Lower lobe of right lung (tissue), 2 donors: ENCODE data around the gene USP22. TPM values are rescaled to one million over a fixed set of nuclear protein-coding genes. Genes with fewer than 3 reads are reported as not detected.

Source experiments
- ATAC-seq, 2 donors: fragments of 200-7000 bp; cut with Tn5 transposase; one replicate each; pipeline ENCODE4 v1.9.1; 2020 to 2022; ENCODE audit warnings: mild to moderate bottlenecking in 2 of 2, moderate library complexity in 2 of 2
- DNase-seq: peaks from one replicate; pipeline ENCODE4 v3.0.0-alpha.2; 2020
- H3K27ac ChIP-seq: fragments of 200-600 bp; one replicate; pipeline ENCODE4 v1.8.0; 2022
- H3K27me3 ChIP-seq: fragments of 200-600 bp; one replicate; pipeline ENCODE4 v1.8.0; 2022; ENCODE audit warnings: low read depth
- H3K36me3 ChIP-seq: fragments of 200-600 bp; one replicate; pipeline ENCODE4 v1.8.0; 2022; ENCODE audit warnings: mild to moderate bottlenecking
- H3K4me1 ChIP-seq: fragments of 200-600 bp; one replicate; pipeline ENCODE4 v1.8.0; 2022
- H3K4me3 ChIP-seq: fragments of 200-600 bp; one replicate; pipeline ENCODE4 v1.8.0; 2022; ENCODE audit warnings: mild to moderate bottlenecking
- H3K9me3 ChIP-seq: fragments of 200-600 bp; one replicate; pipeline ENCODE4 v1.8.0; 2022
- intact Hi-C: fragments of 100-400 bp; cut with DNase I; formaldehyde crosslinking; loops from one replicate; pipeline ENCODE4 v1.11.0; 2022
- total RNA-seq: library from RNA; stranded (reverse); fragmentation: NEBNext Ultra II Directional; extraction: Animal tissue kit (Norgen Biotek cat#: 25700); gene quantifications from one replicate; pipeline ENCODE4 v1.2.1, GENCODE V29; 2021
- TF ChIP-seq, protein P1 (sequence below): fragments of 200-600 bp; IDR thresholded peaks from one replicate; pipeline ENCODE4 v1.8.0; 2022; ENCODE audit warnings: antibody characterized with exemption, mild to moderate bottlenecking
- donor health status: DM: no; HTN: yes; CAD: no; lungs with severe emphysema.

The USP22 gene
- total RNA-seq, 1 donor from 2014 or later, result 154 TPM

DNA sequence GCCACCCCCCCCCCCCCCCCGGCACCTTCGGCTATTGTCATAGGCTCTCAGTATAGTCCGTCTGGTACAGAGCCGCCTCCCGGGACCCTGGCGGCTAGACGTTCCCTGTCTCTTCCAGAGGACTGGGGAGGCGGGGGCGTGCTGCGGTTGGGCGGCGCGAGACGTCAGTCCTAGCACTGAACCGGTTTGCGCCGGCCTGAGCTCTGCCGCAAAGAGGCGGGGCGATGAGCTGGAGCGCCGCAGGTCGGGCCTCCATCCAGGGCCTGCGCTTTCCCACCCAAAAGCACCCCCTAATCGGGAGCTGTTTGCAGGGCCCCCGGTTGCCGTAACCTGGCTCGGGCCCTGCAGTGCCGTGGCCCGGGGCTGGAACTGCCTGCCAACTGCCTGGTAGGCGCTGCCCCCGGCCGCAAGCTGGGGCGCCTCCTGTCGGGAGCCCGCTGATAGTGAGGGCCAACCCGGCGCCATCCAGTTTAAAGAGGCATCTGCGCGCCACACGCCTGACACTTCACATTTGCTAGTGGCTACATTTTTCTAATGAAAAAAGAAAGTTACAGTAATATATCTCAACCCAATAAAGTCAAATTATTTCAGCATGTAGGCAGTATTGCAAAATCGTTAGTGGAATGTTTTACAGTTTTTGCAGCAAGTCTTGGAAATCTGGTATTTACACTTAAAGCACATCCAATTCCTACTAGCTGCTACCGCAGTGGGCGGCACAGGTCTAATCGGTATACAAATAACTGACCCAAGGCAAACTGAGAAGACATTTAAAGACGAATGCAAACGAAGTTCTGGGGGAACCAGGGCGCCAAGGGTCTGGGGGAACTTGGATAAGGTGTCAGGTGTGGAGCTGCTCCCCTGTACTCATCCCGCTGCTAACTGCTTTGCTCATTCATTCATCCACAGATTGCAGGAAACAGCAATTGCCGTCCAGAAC, 753 bp upstream of the USP22 start:
- peak overlapping the region; percentile 100 for H3K27ac ChIP-seq
- intact Hi-C loops, result no loop called here

DNA sequence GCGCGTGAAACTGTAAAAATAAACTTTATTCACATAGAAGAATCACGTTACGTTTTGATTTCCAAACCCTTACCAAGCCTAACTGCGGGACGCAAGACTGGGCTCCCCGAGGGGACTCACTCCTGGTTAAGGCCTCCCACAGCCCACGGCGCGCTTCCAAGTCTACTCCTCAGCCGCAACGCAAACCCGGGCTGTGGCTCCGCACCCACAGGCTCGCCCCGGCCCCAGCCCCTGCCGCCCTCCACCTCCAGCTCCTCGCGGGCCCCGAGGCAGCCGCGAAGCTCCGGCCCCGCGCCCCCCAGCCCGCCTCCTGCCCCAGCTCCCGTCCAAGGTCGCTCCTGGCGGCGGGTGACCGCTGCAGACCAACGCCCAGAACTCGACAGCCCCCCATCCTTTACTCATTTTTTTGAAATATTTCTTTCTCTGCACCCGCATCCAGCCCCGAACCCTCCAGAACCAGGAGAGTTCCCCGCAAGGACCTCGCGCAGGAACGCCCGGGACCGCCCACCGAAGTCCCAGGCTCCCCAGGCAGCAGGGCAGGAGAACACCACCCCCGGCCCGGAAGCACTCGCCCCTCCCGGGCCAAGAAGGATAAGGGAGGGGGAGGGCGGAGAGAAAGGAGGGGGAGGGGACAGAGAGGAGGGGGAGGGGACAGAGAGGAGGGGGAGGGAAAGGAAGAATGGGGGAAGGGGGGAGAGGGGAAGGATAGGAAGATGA, 912 bp downstream of the USP22 start:
- H3K9me3 ChIP-seq, result no peaks in the 10 kb centered on the region
- H3K4me1 ChIP-seq, result peaks cover 47% of the 10 kb centered on the region
- H3K4me3 ChIP-seq, result peak overlapping the region; percentile 93
- DNase-seq (peak; percentile 90), ATAC-seq (peak; percentile 70 to 71)
- TF ChIP-seq, protein P1, sequence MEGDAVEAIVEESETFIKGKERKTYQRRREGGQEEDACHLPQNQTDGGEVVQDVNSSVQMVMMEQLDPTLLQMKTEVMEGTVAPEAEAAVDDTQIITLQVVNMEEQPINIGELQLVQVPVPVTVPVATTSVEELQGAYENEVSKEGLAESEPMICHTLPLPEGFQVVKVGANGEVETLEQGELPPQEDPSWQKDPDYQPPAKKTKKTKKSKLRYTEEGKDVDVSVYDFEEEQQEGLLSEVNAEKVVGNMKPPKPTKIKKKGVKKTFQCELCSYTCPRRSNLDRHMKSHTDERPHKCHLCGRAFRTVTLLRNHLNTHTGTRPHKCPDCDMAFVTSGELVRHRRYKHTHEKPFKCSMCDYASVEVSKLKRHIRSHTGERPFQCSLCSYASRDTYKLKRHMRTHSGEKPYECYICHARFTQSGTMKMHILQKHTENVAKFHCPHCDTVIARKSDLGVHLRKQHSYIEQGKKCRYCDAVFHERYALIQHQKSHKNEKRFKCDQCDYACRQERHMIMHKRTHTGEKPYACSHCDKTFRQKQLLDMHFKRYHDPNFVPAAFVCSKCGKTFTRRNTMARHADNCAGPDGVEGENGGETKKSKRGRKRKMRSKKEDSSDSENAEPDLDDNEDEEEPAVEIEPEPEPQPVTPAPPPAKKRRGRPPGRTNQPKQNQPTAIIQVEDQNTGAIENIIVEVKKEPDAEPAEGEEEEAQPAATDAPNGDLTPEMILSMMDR, result no peak
- peak overlapping the region; percentile 100 for H3K27ac ChIP-seq
- peaks cover 10% of the 10 kb centered on the region for H3K36me3 ChIP-seq
- no peaks in the 10 kb centered on the region for H3K27me3 ChIP-seq
- intact Hi-C loops, result no loop called here

More for the DNA sequence above, 753 bp upstream of the USP22 start:
- Histone ChIP-seq H3K9me3 (no peaks in the 10 kb centered on the region), H3K4me3 (peak overlapping the region; percentile 63), H3K36me3 (no peaks in the 10 kb centered on the region), H3K27me3 (no peaks in the 10 kb centered on the region), H3K4me1 (peaks cover 30% of the 10 kb centered on the region)
- ATAC-seq (peak; percentile 95 to 96), DNase-seq (peak; percentile 99)
- TF ChIP-seq, protein P1, result peak; percentile 93

DNA sequence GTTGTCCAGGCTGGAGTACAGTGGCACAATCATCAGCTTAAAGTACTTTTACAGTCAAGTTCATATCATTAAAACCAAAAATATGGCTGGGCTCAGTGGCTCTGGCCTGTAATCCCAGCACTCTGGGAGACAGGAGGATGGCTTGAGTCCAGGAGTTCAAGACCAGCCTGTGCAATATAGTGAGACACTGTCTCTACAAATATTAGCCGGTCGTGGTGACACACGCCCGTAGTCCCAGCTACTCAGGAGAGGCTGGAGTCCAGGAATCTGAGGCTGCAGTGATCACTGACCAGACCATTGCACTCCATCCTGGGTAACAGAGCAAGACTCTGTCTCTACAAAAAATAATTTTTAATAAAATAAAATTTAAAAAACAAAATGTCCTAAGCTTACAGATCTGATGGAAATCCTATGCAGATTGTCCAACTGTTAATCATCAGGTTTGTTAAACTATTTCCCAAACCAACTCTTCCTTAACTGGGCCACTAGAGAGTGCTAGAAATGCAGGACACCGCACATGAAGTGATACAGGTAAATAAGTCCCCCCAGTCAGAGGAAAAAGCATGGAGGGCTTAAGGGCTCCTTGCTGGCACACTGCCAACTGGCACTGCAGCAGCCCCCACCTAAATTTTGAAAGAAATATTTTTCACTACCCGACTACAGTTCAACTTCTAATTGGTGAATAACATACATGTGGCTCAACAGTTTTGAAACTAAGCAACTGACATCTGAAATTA, 2.8 kb downstream of the USP22 start:
- Histone ChIP-seq H3K36me3 (peaks cover 10% of the 10 kb centered on the region), H3K4me3 (peak overlapping the region; percentile 93), H3K4me1 (peaks cover 66% of the 10 kb centered on the region), H3K27me3 (no peaks in the 10 kb centered on the region), H3K9me3 (no peaks in the 10 kb centered on the region), H3K27ac (peak overlapping the region; percentile 26)
- TF ChIP-seq, protein P1, result peak; percentile 49
- ATAC-seq (no peak), DNase-seq (no peak)
- intact Hi-C loops, result no loop called here

DNA sequence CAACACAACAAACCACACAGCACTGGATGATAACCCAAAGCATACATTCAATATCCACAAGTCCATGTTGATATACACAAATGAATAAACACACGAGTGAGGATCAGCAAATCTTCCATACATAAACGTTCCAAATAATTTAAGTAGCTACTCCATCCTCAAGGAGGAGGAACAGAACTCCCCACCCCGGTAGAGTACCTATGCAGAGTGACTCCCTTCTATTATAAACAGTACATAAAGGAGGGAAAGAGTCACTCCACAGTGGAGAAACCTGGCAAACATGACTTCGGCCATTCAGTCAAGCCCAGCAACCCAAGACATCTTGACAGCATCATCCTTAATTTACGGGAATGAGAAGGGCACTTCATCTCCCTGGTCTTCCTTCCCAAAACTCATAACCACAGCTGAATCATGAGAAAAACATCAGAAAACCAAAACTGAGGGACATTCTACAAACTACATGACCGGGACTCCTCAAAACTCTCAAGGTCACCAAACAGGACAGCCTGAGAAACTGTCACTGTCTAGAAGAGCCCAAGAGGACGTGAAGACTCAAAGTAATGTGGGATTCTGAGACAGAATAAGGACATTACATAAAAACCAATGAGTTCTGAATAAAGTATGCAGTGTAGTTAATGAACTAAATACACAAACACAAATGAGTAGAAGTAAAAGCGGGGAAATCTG, 5.6 kb downstream of the USP22 start:
- intact Hi-C loops, result no loop called here
- ATAC-seq (no peak), DNase-seq (no peak)
- TF ChIP-seq, protein P1, result no peak
- Histone ChIP-seq H3K36me3 (peaks cover 10% of the 10 kb centered on the region), H3K4me1 (peaks cover 84% of the 10 kb centered on the region), H3K9me3 (no peaks in the 10 kb centered on the region), H3K4me3 (no peak overlapping the region), H3K27me3 (no peaks in the 10 kb centered on the region), H3K27ac (no peak overlapping the region)
